NB4 (cell line): Measurements from ENCODE around the gene CNGA1.

Experiments
- DNase-seq: peaks from one replicate; pipeline ENCODE4 v3.0.0; 2010; ENCODE audit warnings: low read depth
- H3K4me3 ChIP-seq: one replicate; pipeline ENCODE4 v1.5.1; 2011; ENCODE audit warnings: mild to moderate bottlenecking, low read depth, low read length, moderate library complexity
- MAX ChIP-seq: IDR thresholded peaks from 2 replicates; pipeline ENCODE4 v1.6.1; 2011; ENCODE audit warnings: low read depth, low read length
- MYC ChIP-seq: IDR thresholded peaks from 2 replicates; pipeline ENCODE4 v1.6.1; 2011; ENCODE audit warnings: low read depth, low read length
- POLR2A ChIP-seq: IDR thresholded peaks from 2 replicates; pipeline ENCODE4 v1.6.1; 2011; ENCODE audit warnings: mild to moderate bottlenecking; ENCODE audit not compliant: insufficient read length; ENCODE audit errors: extremely low read depth
- TF ChIP-seq, protein P1 (sequence below): IDR thresholded peaks from one replicate; pipeline ENCODE4 v1.5.1; 2012; ENCODE audit warnings: low read depth, low read length

Gene CNGA1

GRCh38 chr4:48043504-48043903, 27.0 kb upstream of the CNGA1 start:
- TF ChIP-seq MAX, result no peak
- TF ChIP-seq, protein P1, sequence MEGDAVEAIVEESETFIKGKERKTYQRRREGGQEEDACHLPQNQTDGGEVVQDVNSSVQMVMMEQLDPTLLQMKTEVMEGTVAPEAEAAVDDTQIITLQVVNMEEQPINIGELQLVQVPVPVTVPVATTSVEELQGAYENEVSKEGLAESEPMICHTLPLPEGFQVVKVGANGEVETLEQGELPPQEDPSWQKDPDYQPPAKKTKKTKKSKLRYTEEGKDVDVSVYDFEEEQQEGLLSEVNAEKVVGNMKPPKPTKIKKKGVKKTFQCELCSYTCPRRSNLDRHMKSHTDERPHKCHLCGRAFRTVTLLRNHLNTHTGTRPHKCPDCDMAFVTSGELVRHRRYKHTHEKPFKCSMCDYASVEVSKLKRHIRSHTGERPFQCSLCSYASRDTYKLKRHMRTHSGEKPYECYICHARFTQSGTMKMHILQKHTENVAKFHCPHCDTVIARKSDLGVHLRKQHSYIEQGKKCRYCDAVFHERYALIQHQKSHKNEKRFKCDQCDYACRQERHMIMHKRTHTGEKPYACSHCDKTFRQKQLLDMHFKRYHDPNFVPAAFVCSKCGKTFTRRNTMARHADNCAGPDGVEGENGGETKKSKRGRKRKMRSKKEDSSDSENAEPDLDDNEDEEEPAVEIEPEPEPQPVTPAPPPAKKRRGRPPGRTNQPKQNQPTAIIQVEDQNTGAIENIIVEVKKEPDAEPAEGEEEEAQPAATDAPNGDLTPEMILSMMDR, result no peak
- no peak for TF ChIP-seq MYC
- TF ChIP-seq POLR2A, result no peak
- no peak for DNase-seq
- no peak overlapping the region for H3K4me3 ChIP-seq

- no peak overlapping the region for H3K4me3 ChIP-seq
- DNase-seq, result no peak
- TF ChIP-seq POLR2A, result no peak
- no peak for TF ChIP-seq MAX
- TF ChIP-seq, protein P1, result no peak
- no peak for TF ChIP-seq MYC
Measured at GRCh38 chr4:48042979-48043461, 26.5 kb upstream of the CNGA1 start.

- TF ChIP-seq POLR2A, result no peak
- no peak for TF ChIP-seq MYC
- TF ChIP-seq, protein P1, result no peak
- TF ChIP-seq MAX, result no peak
- DNase-seq, result no peak
- no peak overlapping the region for H3K4me3 ChIP-seq
Measured at GRCh38 chr4:48041535-48042137, 25.2 kb upstream of the CNGA1 start.

GRCh38 chr4:48039561-48039960, 23.1 kb upstream of the CNGA1 start:
- DNase-seq, result no peak
- no peak for TF ChIP-seq MAX
- no peak overlapping the region for H3K4me3 ChIP-seq

- TF ChIP-seq MYC, result no peak
- no peak for TF ChIP-seq POLR2A
- TF ChIP-seq, protein P1, result no peak
- TF ChIP-seq MAX, result no peak
- no peak overlapping the region for H3K4me3 ChIP-seq
- DNase-seq, result no peak
Measured at GRCh38 chr4:48038666-48039065, 22.2 kb upstream of the CNGA1 start.

DNA sequence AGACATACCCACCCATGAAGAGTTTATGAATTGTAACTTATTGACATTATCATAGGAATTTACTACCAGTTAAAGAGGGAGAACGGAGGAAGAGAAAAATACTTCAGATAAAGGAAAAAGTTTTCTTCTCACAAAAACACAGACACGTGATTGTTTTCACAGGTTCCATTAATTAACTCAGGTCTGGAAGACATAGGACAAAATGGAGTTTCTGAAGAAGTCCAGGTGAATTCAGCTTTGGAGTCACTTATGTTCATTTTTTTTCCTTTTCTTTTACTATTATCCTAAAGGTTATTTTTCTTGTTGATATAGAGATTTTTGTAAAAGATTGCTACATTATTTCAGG, 20.6 kb upstream of the CNGA1 start:
- peak overlapping the region; percentile 4 for H3K4me3 ChIP-seq
- DNase-seq, result no peak
- TF ChIP-seq POLR2A, result no peak

DNA sequence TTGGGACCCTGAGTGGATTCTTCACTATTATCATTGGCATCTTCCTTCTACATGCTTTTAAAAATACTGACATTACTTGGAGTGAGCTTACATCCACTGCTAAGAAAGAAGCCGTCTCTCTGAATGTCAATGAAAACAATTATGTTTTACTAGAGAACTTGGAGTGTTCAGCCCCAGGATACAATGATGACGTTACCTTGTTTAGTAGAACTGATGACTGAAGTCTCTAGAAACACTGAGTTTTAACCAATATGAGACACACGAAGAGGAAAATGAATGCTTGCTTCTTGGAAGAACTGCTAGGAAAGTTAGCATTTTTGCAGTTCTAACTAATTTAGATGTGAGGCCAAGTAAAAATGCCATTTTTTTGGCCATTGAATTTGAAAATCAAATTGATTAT, 19.5 kb upstream of the CNGA1 start:
- H3K4me3 ChIP-seq, result no peak overlapping the region
- no peak for DNase-seq

More for the DNA sequence above, 19.5 kb upstream of the CNGA1 start:
- TF ChIP-seq POLR2A (no peak), MAX (no peak), MYC (no peak)
- TF ChIP-seq, protein P1, result no peak
